Esophagus squamous epithelium (tissue), 4 donors: ENCODE results near the gene GPR141.

Experiments
- POLR2A ChIP-seq, 4 donors: fragments of 450-650 bp; IDR thresholded peaks; one replicate each; pipeline ENCODE4 v1.6.1; 2017; ENCODE audit warnings: antibody characterized with exemption in 4 of 4, mild to moderate bottlenecking in 4 of 4, moderate library complexity in 3 of 4
- TF ChIP-seq, protein P1 (sequence below), 6 experiments: fragments of 450-650 bp in 4 of 6; fragments of 200-600 bp in 2 of 6; sonication (generic) in 2 of 6; IDR thresholded peaks; one replicate each; pipeline ENCODE4 v1.5.1; 2016 to 2019; ENCODE audit warnings: antibody characterized with exemption in 6 of 6, mild to moderate bottlenecking in 4 of 6, moderate library complexity in 4 of 6

DNA sequence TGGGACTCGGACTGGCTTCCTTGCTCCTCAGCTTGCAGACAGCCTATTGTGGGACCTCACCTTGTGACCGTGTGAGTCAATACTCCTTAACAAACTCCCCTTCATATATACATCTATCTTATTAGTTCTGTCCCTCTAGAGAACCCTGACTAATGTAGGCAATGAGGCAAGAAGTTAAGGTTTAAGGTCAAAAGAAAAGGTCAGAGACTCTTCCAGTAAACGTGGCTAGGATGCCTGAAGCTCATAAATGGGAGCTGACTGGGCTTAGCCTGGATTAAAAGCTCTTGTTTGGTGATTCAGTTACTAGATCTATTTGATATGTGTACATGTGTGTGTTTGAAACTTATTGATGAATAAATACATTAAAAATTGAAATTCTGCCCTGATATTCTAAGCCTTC, 10.6 kb upstream of the GPR141 start:
- TF ChIP-seq, protein P1, sequence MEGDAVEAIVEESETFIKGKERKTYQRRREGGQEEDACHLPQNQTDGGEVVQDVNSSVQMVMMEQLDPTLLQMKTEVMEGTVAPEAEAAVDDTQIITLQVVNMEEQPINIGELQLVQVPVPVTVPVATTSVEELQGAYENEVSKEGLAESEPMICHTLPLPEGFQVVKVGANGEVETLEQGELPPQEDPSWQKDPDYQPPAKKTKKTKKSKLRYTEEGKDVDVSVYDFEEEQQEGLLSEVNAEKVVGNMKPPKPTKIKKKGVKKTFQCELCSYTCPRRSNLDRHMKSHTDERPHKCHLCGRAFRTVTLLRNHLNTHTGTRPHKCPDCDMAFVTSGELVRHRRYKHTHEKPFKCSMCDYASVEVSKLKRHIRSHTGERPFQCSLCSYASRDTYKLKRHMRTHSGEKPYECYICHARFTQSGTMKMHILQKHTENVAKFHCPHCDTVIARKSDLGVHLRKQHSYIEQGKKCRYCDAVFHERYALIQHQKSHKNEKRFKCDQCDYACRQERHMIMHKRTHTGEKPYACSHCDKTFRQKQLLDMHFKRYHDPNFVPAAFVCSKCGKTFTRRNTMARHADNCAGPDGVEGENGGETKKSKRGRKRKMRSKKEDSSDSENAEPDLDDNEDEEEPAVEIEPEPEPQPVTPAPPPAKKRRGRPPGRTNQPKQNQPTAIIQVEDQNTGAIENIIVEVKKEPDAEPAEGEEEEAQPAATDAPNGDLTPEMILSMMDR (IDR thresholded peaks at IDR 0.05) = no peak
- TF ChIP-seq POLR2A (IDR thresholded peaks at IDR 0.05) = no peak
